GM06990 (cell line): ENCODE data around the gene NABP1.

Experiments
- DNase-seq: peaks from one replicate; pipeline ENCODE4 v3.0.0-alpha.2; 2011; ENCODE audit not compliant: insufficient read length; ENCODE audit errors: extremely low read depth
- H3K27me3 ChIP-seq: replicated peaks from 2 replicates; pipeline ENCODE4 v1.6.0; 2011; ENCODE audit warnings: low read length; ENCODE audit not compliant: control insufficient read depth, insufficient read depth
- H3K36me3 ChIP-seq: 2 replicates; pipeline ENCODE4 v1.5.1; 2011; ENCODE audit warnings: low read length; ENCODE audit not compliant: control insufficient read depth, insufficient read depth
- H3K4me3 ChIP-seq: replicated peaks from 2 replicates; pipeline ENCODE4 v1.5.1; 2011; ENCODE audit warnings: low read depth, mild to moderate bottlenecking, control low read depth, low read length
- CTCF ChIP-seq: IDR thresholded peaks from 2 replicates; pipeline ENCODE4 v1.5.1; 2011; ENCODE audit warnings: low read length, control low read depth, mild to moderate bottlenecking, inconsistent platforms; ENCODE audit not compliant: insufficient read depth, poor library complexity, severe bottlenecking

NABP1 gene

GRCh38 chr2:191661097-191661924 is 16.6 kb upstream of the NABP1 start:
- H3K36me3 ChIP-seq: no peaks in the 10 kb centered on the region
- H3K4me3 ChIP-seq: no peak overlapping the region
- DNase-seq: no peak
- no peak for TF ChIP-seq CTCF
- no peaks in the 10 kb centered on the region for H3K27me3 ChIP-seq

GRCh38 chr2:191664823-191665677 is 12.9 kb upstream of the NABP1 start:
- Histone ChIP-seq H3K4me3 (no peak overlapping the region), H3K27me3 (no peaks in the 10 kb centered on the region), H3K36me3 (no peaks in the 10 kb centered on the region)
- no peak for DNase-seq
- TF ChIP-seq CTCF: no peak

- TF ChIP-seq CTCF: no peak
- DNase-seq: no peak
- Histone ChIP-seq H3K36me3 (no peaks in the 10 kb centered on the region), H3K27me3 (no peaks in the 10 kb centered on the region), H3K4me3 (no peak overlapping the region)
These were observed 11.7 kb upstream of the NABP1 start for GRCh38 chr2:191666226-191666625.

- TF ChIP-seq CTCF: no peak
- no peak overlapping the region for H3K4me3 ChIP-seq
- no peaks in the 10 kb centered on the region for H3K27me3 ChIP-seq
- no peak for DNase-seq
- no peaks in the 10 kb centered on the region for H3K36me3 ChIP-seq
These were observed 11.2 kb upstream of the NABP1 start for GRCh38 chr2:191666732-191667131.

GRCh38 chr2:191670076-191670475 is 7.9 kb upstream of the NABP1 start:
- Histone ChIP-seq H3K36me3 (no peaks in the 10 kb centered on the region), H3K4me3 (no peak overlapping the region), H3K27me3 (no peaks in the 10 kb centered on the region)
- no peak for DNase-seq
- TF ChIP-seq CTCF: no peak
